A673 (cell line): ENCODE measurements around the gene ANKRD11.
"Not testable (repeated sequence)": the region's sequence is repeated elsewhere in the genome, so short reads cannot be mapped to it uniquely, and the experiment has no call there.

Experiments
- CTCF ChIP-seq: fragments of 300-800, 200-600 bp; sonication (generic); conservative IDR thresholded peaks from 2 replicates; pipeline ENCODE4 v1.5.1; 2017; ENCODE audit warnings: low read depth, mild to moderate bottlenecking, antibody characterized with exemption, low read length, moderate library complexity, mixed read lengths
- EZH2 ChIP-seq: fragments of 200-600 bp; sonication (generic); IDR thresholded peaks from 2 replicates; pipeline ENCODE4 v1.6.1; 2017; ENCODE audit warnings: borderline replicate concordance, low read depth, mild to moderate bottlenecking, mixed read lengths, antibody characterized with exemption, low read length; ENCODE audit not compliant: poor library complexity, severe bottlenecking

GRCh38 chr16:89389504-89390223 lies 100.7 kb downstream of the ANKRD11 start:
- TF ChIP-seq CTCF, EZH2: not testable (repeated sequence)
